SK-N-SH (cell line): Measurements from ENCODE around the gene KLHL12. TPM values are rescaled to one million over a fixed set of nuclear protein-coding genes. Genes with fewer than 3 reads are reported as not detected.

Experiments
- CTCF ChIA-PET: fragments of 300-600, 350-600 bp; formaldehyde crosslinking; extraction: SDS; loops from one replicate; lab custom pipeline; 2021; lab: Yijun Ruan, JAX
- POLR2A ChIA-PET: fragments of 350-600 bp; sonication (Branson Sonifier 250); formaldehyde crosslinking; extraction: SDS; loops from one replicate; lab custom pipeline; 2020; ENCODE audit warnings: antibody characterized with exemption, inconsistent platforms; lab: Yijun Ruan, JAX
- DNase-seq: peaks from one replicate; pipeline ENCODE4 v3.0.0; 2012
- H2AFZ ChIP-seq: fragments of 200-600 bp; sonication (generic); 2 replicates; pipeline ENCODE4 v1.8.1; 2016; ENCODE audit warnings: antibody characterized with exemption, mild to moderate bottlenecking, low read depth
- H3F3A ChIP-seq: fragments of 200-600 bp; sonication (generic); replicated peaks from 2 replicates; pipeline ENCODE3; 2016; ENCODE audit warnings: antibody characterized with exemption, mild to moderate bottlenecking; ENCODE audit not compliant: insufficient read depth
- H3K27ac ChIP-seq, 2 experiments: fragments of 200-500 bp in 1 of 2; fragments of 200-600 bp in 1 of 2; sonication (Bioruptor generic) in 1 of 2; sonication (generic), shearing (Covaris generic) in 1 of 2; 2 replicates each; pipeline versions ENCODE4 v1.5.1 to v1.6.1; 2014 to 2016; ENCODE audit warnings: low read depth in 2 of 2, inconsistent platforms in 1 of 2, low read length in 1 of 2, mild to moderate bottlenecking in 1 of 2, mixed read lengths in 1 of 2
- H3K27me3 ChIP-seq: fragments of 200-600 bp; sonication (generic), shearing (Covaris generic); 2 replicates; pipeline ENCODE4 v1.6.1; 2016; ENCODE audit warnings: mixed run types; ENCODE audit not compliant: insufficient read depth
- H3K36me3 ChIP-seq, 2 experiments: fragments of 200-500 bp in 1 of 2; fragments of 200-600 bp in 1 of 2; sonication (Bioruptor generic) in 1 of 2; sonication (generic) in 1 of 2; replicated peaks in 1 of 2; 2 replicates each; pipeline versions ENCODE3 to v1.5.1; 2014 to 2016; ENCODE audit warnings: low read length in 1 of 2, mild to moderate bottlenecking in 1 of 2; ENCODE audit not compliant: insufficient read depth in 2 of 2, control insufficient read depth in 1 of 2
- H3K4me1 ChIP-seq, 2 experiments: fragments of 200-500 bp in 1 of 2; fragments of 200-600 bp in 1 of 2; sonication (Bioruptor generic) in 1 of 2; sonication (generic), shearing (Covaris generic) in 1 of 2; 2 replicates each; pipeline versions ENCODE4 v1.5.1 to v1.6.1; 2014 to 2016; ENCODE audit warnings: low read depth in 1 of 2, low read length in 1 of 2, mixed run types in 1 of 2; ENCODE audit not compliant: insufficient read depth in 2 of 2, control insufficient read depth in 1 of 2
- H3K4me2 ChIP-seq: fragments of 200-600 bp; sonication (generic), shearing (Covaris generic); 2 replicates; pipeline ENCODE4 v1.6.1; 2017; ENCODE audit warnings: mixed run types
- H3K4me3 ChIP-seq, 2 experiments: fragments of 200-500 bp in 1 of 2; fragments of 200-600 bp in 1 of 2; sonication (Bioruptor generic) in 1 of 2; sonication (generic), shearing (Covaris generic) in 1 of 2; 2 replicates each; pipeline versions ENCODE4 v1.5.1 to v1.8.1; 2014 to 2016; ENCODE audit warnings: low read depth in 2 of 2, inconsistent platforms in 1 of 2, low read length in 1 of 2, mild to moderate bottlenecking in 1 of 2, mixed read lengths in 1 of 2, moderate library complexity in 1 of 2
- H3K79me2 ChIP-seq: fragments of 200-600 bp; sonication (generic); 2 replicates; pipeline ENCODE4 v1.8.1; 2017; ENCODE audit warnings: mild to moderate bottlenecking; ENCODE audit not compliant: insufficient read depth
- H3K9ac ChIP-seq: fragments of 200-600 bp; sonication (generic); 2 replicates; pipeline ENCODE4 v1.6.1; 2017; ENCODE audit warnings: mixed run types
- H3K9me2 ChIP-seq: fragments of 200-600 bp; sonication (generic); 2 replicates; pipeline ENCODE4 v1.6.1; 2017; ENCODE audit warnings: mixed run types
- H3K9me3 ChIP-seq: fragments of 200-600 bp; sonication (generic); 2 replicates; pipeline ENCODE4 v1.6.1; 2017; ENCODE audit warnings: mixed run types, mild to moderate bottlenecking, moderate library complexity
- H4K20me1 ChIP-seq: fragments of 200-600 bp; sonication (generic); 2 replicates; pipeline ENCODE4 v1.6.1; 2017; ENCODE audit warnings: mild to moderate bottlenecking, mixed run types; ENCODE audit not compliant: insufficient read depth
- CTCF ChIP-seq: fragments of 200-600 bp; sonication (generic); IDR thresholded peaks from 2 replicates; pipeline ENCODE4 v1.6.1; 2017; ENCODE audit warnings: antibody characterized with exemption, mild to moderate bottlenecking, moderate library complexity
- ELF1 ChIP-seq: IDR thresholded peaks from 2 replicates; pipeline ENCODE4 v1.4.0; 2012
- EP300 ChIP-seq, 2 experiments: IDR thresholded peaks; 2 replicates each; pipeline versions ENCODE4 v1.4.0 to v1.6.1; 2012; ENCODE audit warnings: borderline replicate concordance in 1 of 2, low read depth in 1 of 2, low read length in 1 of 2
- EZH2phosphoT487 ChIP-seq: fragments of 200-600 bp; sonication (generic); IDR thresholded peaks from 2 replicates; pipeline ENCODE4 v1.6.1; 2017; ENCODE audit warnings: low read depth, mixed run types, mild to moderate bottlenecking, antibody characterized with exemption, moderate library complexity, borderline replicate concordance
- FOXM1 ChIP-seq: IDR thresholded peaks from 2 replicates; pipeline ENCODE4 v1.4.0; 2012; ENCODE audit warnings: low read depth, mild to moderate bottlenecking
- GABPA ChIP-seq: IDR thresholded peaks from 2 replicates; pipeline ENCODE4 v1.4.0; 2012; ENCODE audit warnings: low read depth, mild to moderate bottlenecking
- JUND ChIP-seq: IDR thresholded peaks from 2 replicates; pipeline ENCODE4 v1.4.0; 2012
- MAX ChIP-seq: IDR thresholded peaks from 2 replicates; pipeline ENCODE4 v1.4.0; 2012; ENCODE audit warnings: low read depth
- MEF2A ChIP-seq: IDR thresholded peaks from 2 replicates; pipeline ENCODE4 v1.4.0; 2012; ENCODE audit warnings: low read depth, borderline replicate concordance
- MXI1 ChIP-seq: IDR thresholded peaks from 2 replicates; pipeline ENCODE4 v1.6.1; 2012; ENCODE audit warnings: mild to moderate bottlenecking, low read depth, low read length, improper control_type of control experiment
- NRF1 ChIP-seq: IDR thresholded peaks from 2 replicates; pipeline ENCODE4 v1.6.1; 2012; ENCODE audit warnings: low read depth, mild to moderate bottlenecking, low read length
- POLR2AphosphoS5 ChIP-seq: IDR thresholded peaks from 2 replicates; pipeline ENCODE4 v1.6.1; 2012; ENCODE audit warnings: low read depth, low read length
- RAD21 ChIP-seq: IDR thresholded peaks from 2 replicates; pipeline ENCODE4 v1.6.1; 2012; ENCODE audit warnings: mild to moderate bottlenecking, low read length
- RFX5 ChIP-seq: IDR thresholded peaks from 2 replicates; pipeline ENCODE4 v1.6.1; 2012; ENCODE audit warnings: mild to moderate bottlenecking, improper control_type of control experiment, low read length
- TAF1 ChIP-seq: IDR thresholded peaks from 2 replicates; pipeline ENCODE4 v1.6.1; 2012; ENCODE audit warnings: low read depth, mild to moderate bottlenecking, low read length, moderate library complexity, borderline replicate concordance
- TCF12 ChIP-seq: IDR thresholded peaks from 2 replicates; pipeline ENCODE4 v1.4.0; 2012
- TEAD4 ChIP-seq: IDR thresholded peaks from 2 replicates; pipeline ENCODE4 v1.4.0; 2012; ENCODE audit warnings: mild to moderate bottlenecking, borderline replicate concordance; ENCODE audit not compliant: insufficient read depth
- USF2 ChIP-seq: fragments of 150-350 bp; IDR thresholded peaks from 2 replicates; pipeline ENCODE4 v1.6.1; 2017; ENCODE audit warnings: antibody characterized with exemption, low read length, low read depth, borderline replicate concordance
- YY1 ChIP-seq: IDR thresholded peaks from 2 replicates; pipeline ENCODE4 v1.4.0; 2012; ENCODE audit warnings: low read depth, mild to moderate bottlenecking
- WGBS: methylation state at CpG from one replicate; pipeline ENCODE4 v1.1.6; 2017; ENCODE audit warnings: low lambda C conversion rate; 5-methylcytosine and 5-hydroxymethylcytosine counted together
- polyA plus RNA-seq, 3 experiments: library from polyadenylated mRNA; depleted of rRNA; stranded (reverse); fragments of >200 nt; gene quantifications; 2 replicates each; pipeline ENCODE4 v1.2.3, GENCODE V29; 2012
- TF ChIP-seq, protein P1 (sequence below): IDR thresholded peaks from 2 replicates; pipeline ENCODE4; 2012
- TF ChIP-seq, protein P2 (sequence below): fragments of 150-350 bp; IDR thresholded peaks from 2 replicates; pipeline ENCODE4 v1.6.1; 2016; ENCODE audit warnings: mild to moderate bottlenecking, low read depth, low read length
- TF ChIP-seq, protein P3 (sequence below): IDR thresholded peaks from 2 replicates; pipeline ENCODE4 v1.4.0; 2012; ENCODE audit warnings: low read depth, borderline replicate concordance

Gene KLHL12
- polyA plus RNA-seq, 1 of the 3 experiments (the other 2 are of a cell fraction), result 22.6 TPM

DNA sequence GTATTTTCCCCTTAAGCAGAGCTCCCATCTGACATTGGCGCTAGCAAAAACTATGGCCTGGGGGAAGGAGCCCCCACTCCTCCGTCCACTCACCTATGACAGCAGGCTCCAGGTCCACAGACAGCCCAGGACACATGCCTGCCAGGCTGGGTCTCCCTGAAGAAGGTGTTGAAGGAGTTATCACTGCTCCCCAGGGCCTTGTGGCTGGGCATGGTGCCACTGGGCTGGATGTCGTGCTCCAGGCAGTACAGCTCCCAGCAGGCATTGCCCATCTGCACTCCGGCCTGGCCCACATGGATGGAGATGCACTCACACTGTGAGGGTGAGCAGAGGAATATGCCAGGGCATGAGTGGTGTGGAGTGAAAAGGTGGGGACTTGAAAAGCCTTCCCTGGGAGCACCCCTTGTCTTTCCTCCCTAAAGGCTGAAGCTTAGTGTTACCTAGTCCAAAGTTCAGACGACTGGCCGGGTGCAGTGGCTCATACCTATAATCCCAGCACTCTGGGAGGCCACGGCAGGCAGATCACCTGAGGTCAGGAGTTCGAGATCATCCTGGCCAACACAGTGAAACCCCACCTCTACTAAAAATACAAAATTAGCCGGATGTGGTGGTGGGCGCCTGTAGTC lies 68.1 kb downstream of the KLHL12 start:
- no peak overlapping the region for H3K4me2 ChIP-seq
- no peaks in the 10 kb centered on the region for H3K9me3 ChIP-seq
- H3K9me2 ChIP-seq, result no peaks in the 10 kb centered on the region
- H3K4me3 ChIP-seq, result no peak overlapping the region
- no peaks in the 10 kb centered on the region for H3K36me3 ChIP-seq
- POLR2A ChIA-PET, result interaction anchor here (0.6 kb wide), 1 partner anchor 40 kb away, joined by 3 read pairs; no protein-coding TSS in a partner anchor
- no peak overlapping the region for H2AFZ ChIP-seq
- 90% methylated on average over 9 of the region's 10 CpGs for WGBS
- DNase-seq, result no peak
- TF ChIP-seq MEF2A (no peak), MXI1 (no peak), NRF1 (no peak), ELF1 (no peak), RAD21 (no peak), FOXM1 (no peak), EZH2phosphoT487 (no peak)
- no peaks in the 10 kb centered on the region for H4K20me1 ChIP-seq
- no peaks in the 10 kb centered on the region for H3K79me2 ChIP-seq
- H3K27me3 ChIP-seq, result no peaks in the 10 kb centered on the region
- H3K9ac ChIP-seq, result no peak overlapping the region
- H3K4me1 ChIP-seq, result peaks cover 0 to 6% of the 10 kb centered on the region in 2 experiments; a peak in 1 of 4 replicates
- CTCF ChIA-PET, result no interaction called here
- no peaks in the 10 kb centered on the region for H3F3A ChIP-seq
- no peak overlapping the region for H3K27ac ChIP-seq

DNA sequence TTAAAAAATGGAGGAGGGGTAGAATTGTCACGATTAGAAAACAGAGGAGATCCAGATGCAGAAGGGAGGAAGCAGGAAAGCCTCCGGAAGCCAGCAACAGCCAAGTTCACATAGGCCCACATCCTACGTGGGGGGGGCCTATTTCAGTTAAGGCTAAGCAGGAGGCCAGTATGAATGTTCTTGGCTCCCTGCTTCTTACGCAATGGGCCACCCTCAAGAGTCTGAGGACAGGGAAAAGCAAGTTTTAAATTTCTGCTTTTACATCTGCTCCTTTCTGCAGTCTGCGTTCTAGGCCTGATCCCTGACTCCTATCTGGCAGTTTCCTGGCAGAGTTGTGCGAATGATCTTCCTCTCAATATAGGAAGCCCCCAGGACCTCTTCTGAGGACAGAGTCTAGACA lies 68.7 kb downstream of the KLHL12 start:
- H3K27me3 ChIP-seq, result no peaks in the 10 kb centered on the region
- DNase-seq, result no peak
- TF ChIP-seq ELF1 (no peak), RAD21 (no peak), EP300 (IDR thresholded peaks at IDR 0.05; ENCODE audit: borderline replicate concordance in 1 of 2, low read depth in 1 of 2, low read length in 1 of 2) (no peak), MAX (no peak), TCF12 (no peak), RFX5 (no peak), JUND (no peak), TAF1 (no peak), POLR2AphosphoS5 (no peak), YY1 (no peak), TEAD4 (no peak), EZH2phosphoT487 (no peak), USF2 (no peak), GABPA (no peak), NRF1 (no peak), CTCF (no peak)
- TF ChIP-seq, protein P1, sequence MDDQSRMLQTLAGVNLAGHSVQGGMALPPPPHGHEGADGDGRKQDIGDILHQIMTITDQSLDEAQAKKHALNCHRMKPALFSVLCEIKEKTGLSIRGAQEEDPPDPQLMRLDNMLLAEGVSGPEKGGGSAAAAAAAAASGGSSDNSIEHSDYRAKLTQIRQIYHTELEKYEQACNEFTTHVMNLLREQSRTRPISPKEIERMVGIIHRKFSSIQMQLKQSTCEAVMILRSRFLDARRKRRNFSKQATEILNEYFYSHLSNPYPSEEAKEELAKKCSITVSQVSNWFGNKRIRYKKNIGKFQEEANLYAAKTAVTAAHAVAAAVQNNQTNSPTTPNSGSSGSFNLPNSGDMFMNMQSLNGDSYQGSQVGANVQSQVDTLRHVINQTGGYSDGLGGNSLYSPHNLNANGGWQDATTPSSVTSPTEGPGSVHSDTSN, result no peak
- TF ChIP-seq, protein P2, sequence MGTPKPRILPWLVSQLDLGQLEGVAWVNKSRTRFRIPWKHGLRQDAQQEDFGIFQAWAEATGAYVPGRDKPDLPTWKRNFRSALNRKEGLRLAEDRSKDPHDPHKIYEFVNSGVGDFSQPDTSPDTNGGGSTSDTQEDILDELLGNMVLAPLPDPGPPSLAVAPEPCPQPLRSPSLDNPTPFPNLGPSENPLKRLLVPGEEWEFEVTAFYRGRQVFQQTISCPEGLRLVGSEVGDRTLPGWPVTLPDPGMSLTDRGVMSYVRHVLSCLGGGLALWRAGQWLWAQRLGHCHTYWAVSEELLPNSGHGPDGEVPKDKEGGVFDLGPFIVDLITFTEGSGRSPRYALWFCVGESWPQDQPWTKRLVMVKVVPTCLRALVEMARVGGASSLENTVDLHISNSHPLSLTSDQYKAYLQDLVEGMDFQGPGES, result no peak
- TF ChIP-seq, protein P3, sequence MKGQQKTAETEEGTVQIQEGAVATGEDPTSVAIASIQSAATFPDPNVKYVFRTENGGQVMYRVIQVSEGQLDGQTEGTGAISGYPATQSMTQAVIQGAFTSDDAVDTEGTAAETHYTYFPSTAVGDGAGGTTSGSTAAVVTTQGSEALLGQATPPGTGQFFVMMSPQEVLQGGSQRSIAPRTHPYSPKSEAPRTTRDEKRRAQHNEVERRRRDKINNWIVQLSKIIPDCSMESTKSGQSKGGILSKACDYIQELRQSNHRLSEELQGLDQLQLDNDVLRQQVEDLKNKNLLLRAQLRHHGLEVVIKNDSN, result no peak
- peaks cover 0 to 6% of the 10 kb centered on the region in 2 experiments; a peak in 1 of 4 replicates for H3K4me1 ChIP-seq
- ChIA-PET POLR2A (no interaction called here), CTCF (no interaction called here)
- H3K36me3 ChIP-seq, result no peaks in the 10 kb centered on the region
- no peak overlapping the region for H3K4me3 ChIP-seq
- no peaks in the 10 kb centered on the region for H3K9me3 ChIP-seq
- no peak overlapping the region for H2AFZ ChIP-seq
- H4K20me1 ChIP-seq, result no peaks in the 10 kb centered on the region
- H3F3A ChIP-seq, result no peaks in the 10 kb centered on the region
- H3K9me2 ChIP-seq, result no peaks in the 10 kb centered on the region
- no peak overlapping the region for H3K27ac ChIP-seq
- H3K4me2 ChIP-seq, result no peak overlapping the region
- no peak overlapping the region for H3K9ac ChIP-seq
- WGBS, result 85% methylated on average over 6 of the region's 6 CpGs
- no peaks in the 10 kb centered on the region for H3K79me2 ChIP-seq
